ENCODE data around the gene ZAR1. TPM values are rescaled to one million over a fixed set of nuclear protein-coding genes. Genes with fewer than 3 reads are reported as not detected.

Gene ZAR1
- total RNA-seq, 2 experiments from 2014 or later: not detected

GRCh38 chr4:48518143-48518542, 28.1 kb downstream of the ZAR1 start:
- Histone ChIP-seq H2AFZ (ENCODE audit: low read length) (no peak overlapping the region), H3K4me2 (ENCODE audit: low read length) (no peak overlapping the region), H3K4me1 (ENCODE audit: insufficient read depth, low read length, poor library complexity, severe bottlenecking) (no peaks in the 10 kb centered on the region), H3K27ac (ENCODE audit: low read depth, low read length, poor library complexity, severe bottlenecking) (no peak overlapping the region), H3K79me2 (ENCODE audit: insufficient read depth, low read depth, low read length) (no peaks in the 10 kb centered on the region), H3K36me3 (ENCODE audit: insufficient read depth, low read length) (peaks cover 77% of the 10 kb centered on the region), H3K9me3 (ENCODE audit: low read length) (no peaks in the 10 kb centered on the region), H4K20me1 (ENCODE audit: insufficient read depth, low read length) (no peaks in the 10 kb centered on the region), H3K9me2 (ENCODE audit: insufficient read depth, low read length) (no peaks in the 10 kb centered on the region), H3K4me3 (ENCODE audit: low read depth, low read length, poor library complexity, severe bottlenecking) (no peak overlapping the region)
- ChIA-PET POLR2A (interaction anchor here (0.7 kb wide), 1 partner anchor 81 kb away, joined by 3 read pairs; no protein-coding TSS in a partner anchor), CTCF (ENCODE audit: unreplicated experiment) (no interaction called here)
- no TSS peak for BruUV-seq (replicated peaks)
- intact Hi-C loops (cut with micrococcal nuclease; ENCODE audit: unreplicated experiment): no loop called here
- DNase-seq (ENCODE audit: low spot score): no peak
- TF ChIP-seq EZH2phosphoT487 (IDR thresholded peaks at IDR 0.05; ENCODE audit: borderline replicate concordance, low read depth, low read length) (no peak), CTCF (conservative IDR thresholded peaks at IDR 0.05; ENCODE audit: low read length) (no peak)

GRCh38 chr4:48526406-48526805, 36.4 kb downstream of the ZAR1 start:
- Histone ChIP-seq H3K27ac (ENCODE audit: low read depth, low read length, poor library complexity, severe bottlenecking) (no peak overlapping the region), H3K9me2 (ENCODE audit: insufficient read depth, low read length) (no peaks in the 10 kb centered on the region), H4K20me1 (ENCODE audit: insufficient read depth, low read length) (no peaks in the 10 kb centered on the region), H3K4me2 (ENCODE audit: low read length) (no peak overlapping the region), H3K36me3 (ENCODE audit: insufficient read depth, low read length) (peaks cover 93% of the 10 kb centered on the region), H3K4me3 (ENCODE audit: low read depth, low read length, poor library complexity, severe bottlenecking) (no peak overlapping the region), H3K4me1 (ENCODE audit: insufficient read depth, low read length, poor library complexity, severe bottlenecking) (no peaks in the 10 kb centered on the region), H2AFZ (ENCODE audit: low read length) (no peak overlapping the region), H3K9me3 (ENCODE audit: low read length) (no peaks in the 10 kb centered on the region), H3K79me2 (ENCODE audit: insufficient read depth, low read depth, low read length) (no peaks in the 10 kb centered on the region)
- BruUV-seq (replicated peaks): no TSS peak
- no peak for TF ChIP-seq EZH2phosphoT487 (IDR thresholded peaks at IDR 0.05; ENCODE audit: borderline replicate concordance, low read depth, low read length)
- TF ChIP-seq CTCF (conservative IDR thresholded peaks at IDR 0.05; ENCODE audit: low read length): no peak
- ChIA-PET POLR2A (interaction anchor here (0.6 to 2.0 kb wide), 10 partner anchors 10 to 150 kb away, joined by 3 to 5 read pairs (median 3); no protein-coding TSS in a partner anchor), CTCF (ENCODE audit: unreplicated experiment) (no interaction called here)
- DNase-seq (ENCODE audit: low spot score): no peak
- intact Hi-C loops (cut with micrococcal nuclease; ENCODE audit: unreplicated experiment): no loop called here

GRCh38 chr4:48538358-48538757, 48.3 kb downstream of the ZAR1 start:
- no peak overlapping the region for H2AFZ ChIP-seq (ENCODE audit: low read length)
- POLR2A ChIA-PET: interaction anchor here (0.6 to 1.0 kb wide), 3 partner anchors 9 to 81 kb away, joined by 3 to 4 read pairs (median 3); no protein-coding TSS in a partner anchor

More at GRCh38 chr4:48538358-48538757, 48.3 kb downstream of the ZAR1 start:
- Histone ChIP-seq H3K79me2 (ENCODE audit: insufficient read depth, low read depth, low read length) (no peaks in the 10 kb centered on the region), H3K4me2 (ENCODE audit: low read length) (no peak overlapping the region), H3K4me3 (ENCODE audit: low read depth, low read length, poor library complexity, severe bottlenecking) (no peak overlapping the region), H3K27ac (ENCODE audit: low read depth, low read length, poor library complexity, severe bottlenecking) (no peak overlapping the region), H3K9me2 (ENCODE audit: insufficient read depth, low read length) (no peaks in the 10 kb centered on the region), H3K9me3 (ENCODE audit: low read length) (no peaks in the 10 kb centered on the region), H3K36me3 (ENCODE audit: insufficient read depth, low read length) (peaks cover 75% of the 10 kb centered on the region), H3K4me1 (ENCODE audit: insufficient read depth, low read length, poor library complexity, severe bottlenecking) (no peaks in the 10 kb centered on the region), H4K20me1 (ENCODE audit: insufficient read depth, low read length) (no peaks in the 10 kb centered on the region)
- CTCF ChIA-PET (ENCODE audit: unreplicated experiment): no interaction called here
- no peak for DNase-seq (ENCODE audit: low spot score)
- no peak for TF ChIP-seq CTCF (conservative IDR thresholded peaks at IDR 0.05; ENCODE audit: low read length)
- no peak for TF ChIP-seq EZH2phosphoT487 (IDR thresholded peaks at IDR 0.05; ENCODE audit: borderline replicate concordance, low read depth, low read length)
- intact Hi-C loops (cut with micrococcal nuclease; ENCODE audit: unreplicated experiment): no loop called here
- BruUV-seq (replicated peaks): no TSS peak
